ENCODE measurements around the gene DCAF15. TPM values are rescaled to one million over a fixed set of nuclear protein-coding genes. Genes with fewer than 3 reads are reported as not detected.

DCAF15 gene
- total and polyA plus RNA-seq, 2 donors (not counting 3 experiments of a cell fraction or from before 2014, with no cell fraction given), result 41.9 to 42.4 TPM

GRCh38 chr19:13934785-13935109 is 17.6 kb upstream of the DCAF15 start:
- no peak for FAIRE-seq
- dilution Hi-C loops (cut with MboI; ENCODE audit: extremely low pct_ligation_motif_present, low sequenced_read_pairs), result no loop called here
- POLR2A ChIA-PET, result no interaction called here

GRCh38 chr19:13935765-13936510 is 16.4 kb upstream of the DCAF15 start:
- TF ChIP-seq EZH2 (IDR thresholded peaks at IDR 0.05; ENCODE audit: borderline replicate concordance, low read depth, low read length, severe bottlenecking) (no peak), MAX (IDR thresholded peaks at IDR 0.05; ENCODE audit: insufficient read depth, insufficient read length) (no peak), JUN (IDR thresholded peaks at IDR 0.05; ENCODE audit: borderline replicate concordance, insufficient read depth, insufficient read length, low read depth) (no peak)
- DNase-seq (ENCODE audit: low read depth, low spot score) (no peak), FAIRE-seq (no peak)
- Histone ChIP-seq H3K27ac (ENCODE audit: insufficient read depth, low read depth, low read length) (no peak overlapping the region), H3K27me3 (ENCODE audit: control insufficient read depth in 2 of 2, insufficient read depth in 2 of 2, low read length in 2 of 2) (peaks cover 0 to 3% of the 10 kb centered on the region in 2 experiments), H2AFZ (ENCODE audit: low read depth, low read length) (no peak overlapping the region), H3K4me2 (ENCODE audit: insufficient read depth, low read length) (no peak overlapping the region), H3K9ac (replicated peaks; ENCODE audit: extremely low read depth, insufficient read depth, low read length) (no peak overlapping the region), H3K9me3 (replicated peaks; ENCODE audit: control insufficient read depth, insufficient read depth, low read length) (no peaks in the 10 kb centered on the region), H3K4me3 (replicated peaks in 1 of 3; ENCODE audit: insufficient read depth in 1 of 3, low read depth in 1 of 3, low read length in 3 of 3) (no peak overlapping the region), H4K20me1 (replicated peaks; ENCODE audit: control insufficient read depth, extremely low read depth, insufficient read depth, low read length) (no peaks in the 10 kb centered on the region), H3K36me3 (ENCODE audit: control insufficient read depth in 2 of 2, extremely low read depth in 1 of 2, insufficient read depth in 2 of 2, low read length in 2 of 2) (no peaks in the 10 kb centered on the region), H3K79me2 (ENCODE audit: control insufficient read depth, insufficient read depth, low read length) (no peaks in the 10 kb centered on the region), H3K9me1 (replicated peaks; ENCODE audit: control insufficient read depth, extremely low read depth, insufficient read depth, low read length) (no peaks in the 10 kb centered on the region), H3K4me1 (ENCODE audit: control insufficient read depth, extremely low read depth, insufficient read depth, low read length) (no peaks in the 10 kb centered on the region)
- dilution Hi-C loops (cut with MboI; ENCODE audit: extremely low pct_ligation_motif_present, low sequenced_read_pairs) (no loop called here), intact Hi-C loops (cut with micrococcal nuclease) (no loop called here)
- no TSS peak for BruUV-seq (replicated peaks)
- CTCF ChIA-PET, result interaction anchor here (0.7 to 1.4 kb wide), 2 partner anchors 9 to 154 kb away, joined by 3 to 5 read pairs; no protein-coding TSS in a partner anchor
- POLR2A ChIA-PET, result no interaction called here

More at GRCh38 chr19:13934785-13935109, 17.6 kb upstream of the DCAF15 start:
- Histone ChIP-seq H3K27me3 (ENCODE audit: control insufficient read depth in 2 of 2, insufficient read depth in 2 of 2, low read length in 2 of 2) (peaks cover 0 to 3% of the 10 kb centered on the region in 2 experiments), H3K4me1 (ENCODE audit: control insufficient read depth, extremely low read depth, insufficient read depth, low read length) (no peaks in the 10 kb centered on the region), H3K9me1 (replicated peaks; ENCODE audit: control insufficient read depth, extremely low read depth, insufficient read depth, low read length) (no peaks in the 10 kb centered on the region), H4K20me1 (replicated peaks; ENCODE audit: control insufficient read depth, extremely low read depth, insufficient read depth, low read length) (no peaks in the 10 kb centered on the region), H3K79me2 (ENCODE audit: control insufficient read depth, insufficient read depth, low read length) (no peaks in the 10 kb centered on the region), H3K4me3 (replicated peaks in 1 of 3; ENCODE audit: insufficient read depth in 1 of 3, low read depth in 1 of 3, low read length in 3 of 3) (no peak overlapping the region), H3K27ac (ENCODE audit: insufficient read depth, low read depth, low read length) (no peak overlapping the region), H2AFZ (ENCODE audit: low read depth, low read length) (no peak overlapping the region), H3K4me2 (ENCODE audit: insufficient read depth, low read length) (no peak overlapping the region), H3K36me3 (ENCODE audit: control insufficient read depth in 2 of 2, extremely low read depth in 1 of 2, insufficient read depth in 2 of 2, low read length in 2 of 2) (peaks cover 0 to 2% of the 10 kb centered on the region in 2 experiments), H3K9me3 (replicated peaks; ENCODE audit: control insufficient read depth, insufficient read depth, low read length) (no peaks in the 10 kb centered on the region), H3K9ac (replicated peaks; ENCODE audit: extremely low read depth, insufficient read depth, low read length) (no peak overlapping the region)
- CTCF ChIA-PET, result interaction anchor here (1.7 kb wide), 1 partner anchor 97 kb away, joined by 4 read pairs; the partner anchor contains the start of gene IL27RA
- BruUV-seq (replicated peaks), result no TSS peak
- no peak for DNase-seq (ENCODE audit: low read depth, low spot score)
- TF ChIP-seq POLR2A (IDR thresholded peaks at IDR 0.05; ENCODE audit: low read depth, low read length), result no peak
- no peak for TF ChIP-seq FOS (IDR thresholded peaks at IDR 0.05; ENCODE audit: borderline replicate concordance, insufficient read depth, low read length)
- TF ChIP-seq MAX (IDR thresholded peaks at IDR 0.05; ENCODE audit: insufficient read depth, insufficient read length), result peak; percentile 5
- no peak for TF ChIP-seq MYC (IDR thresholded peaks at IDR 0.05; ENCODE audit: low read depth, low read length)
- intact Hi-C loops (cut with micrococcal nuclease), result no loop called here
